Neural cell (in vitro differentiated cells): Measurements from ENCODE around the gene DHX15.

Experiments
- EZH2 ChIP-seq: fragments of 200-600, 300-800 bp; shearing (Covaris generic), sonication (generic); IDR thresholded peaks from 2 replicates; pipeline ENCODE4 v1.6.1; 2014; ENCODE audit warnings: antibody characterized with exemption, low read length, borderline replicate concordance, mild to moderate bottlenecking; ENCODE audit not compliant: insufficient read depth, poor library complexity, severe bottlenecking
- TAF1 ChIP-seq: IDR thresholded peaks from 2 replicates; pipeline ENCODE4 v1.6.1; 2012; ENCODE audit warnings: low read depth
- TF ChIP-seq, protein P1 (sequence below): fragments of 450-650 bp; IDR thresholded peaks from 2 replicates; pipeline ENCODE4 v1.5.1; 2014; ENCODE audit warnings: antibody characterized with exemption, mild to moderate bottlenecking, moderate library complexity; ENCODE audit not compliant: poor library complexity, severe bottlenecking

GRCh38 chr4:24582235-24582832, 2.0 kb downstream of the DHX15 start:
- TF ChIP-seq, protein P1, sequence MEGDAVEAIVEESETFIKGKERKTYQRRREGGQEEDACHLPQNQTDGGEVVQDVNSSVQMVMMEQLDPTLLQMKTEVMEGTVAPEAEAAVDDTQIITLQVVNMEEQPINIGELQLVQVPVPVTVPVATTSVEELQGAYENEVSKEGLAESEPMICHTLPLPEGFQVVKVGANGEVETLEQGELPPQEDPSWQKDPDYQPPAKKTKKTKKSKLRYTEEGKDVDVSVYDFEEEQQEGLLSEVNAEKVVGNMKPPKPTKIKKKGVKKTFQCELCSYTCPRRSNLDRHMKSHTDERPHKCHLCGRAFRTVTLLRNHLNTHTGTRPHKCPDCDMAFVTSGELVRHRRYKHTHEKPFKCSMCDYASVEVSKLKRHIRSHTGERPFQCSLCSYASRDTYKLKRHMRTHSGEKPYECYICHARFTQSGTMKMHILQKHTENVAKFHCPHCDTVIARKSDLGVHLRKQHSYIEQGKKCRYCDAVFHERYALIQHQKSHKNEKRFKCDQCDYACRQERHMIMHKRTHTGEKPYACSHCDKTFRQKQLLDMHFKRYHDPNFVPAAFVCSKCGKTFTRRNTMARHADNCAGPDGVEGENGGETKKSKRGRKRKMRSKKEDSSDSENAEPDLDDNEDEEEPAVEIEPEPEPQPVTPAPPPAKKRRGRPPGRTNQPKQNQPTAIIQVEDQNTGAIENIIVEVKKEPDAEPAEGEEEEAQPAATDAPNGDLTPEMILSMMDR, result no peak
- no peak for TF ChIP-seq TAF1
- TF ChIP-seq EZH2, result no peak
